Neural progenitor cell (in vitro differentiated cells): ENCODE results near the gene DHODH.

Experiments used
- CTCF ChIP-seq: fragments of 200-600 bp; sonication (generic); IDR thresholded peaks from 2 replicates; pipeline ENCODE4 v1.5.1; 2017; ENCODE audit warnings: antibody characterized with exemption, mild to moderate bottlenecking
- EZH2 ChIP-seq: fragments of 200-600 bp; sonication (generic); IDR thresholded peaks from 2 replicates; pipeline ENCODE4 v1.6.1; 2017; ENCODE audit warnings: antibody characterized with exemption, mild to moderate bottlenecking, moderate library complexity
- EZH2phosphoT487 ChIP-seq: fragments of 200-600 bp; sonication (generic); IDR thresholded peaks from 2 replicates; pipeline ENCODE4 v1.6.1; 2017; ENCODE audit warnings: antibody characterized with exemption

GRCh38 chr16:72013888-72014581, 5.5 kb downstream of the DHODH start:
- TF ChIP-seq EZH2phosphoT487 = no peak
- no peak for TF ChIP-seq CTCF
- TF ChIP-seq EZH2 = no peak
